Suprapubic skin (tissue), 4 donors: ENCODE results near the gene SLC22A23.

Experiments used
- CTCF ChIP-seq, 2 donors: fragments of 200-600 bp in 1 of 2; fragments of 450-650 bp in 1 of 2; sonication (generic) in 1 of 2; IDR thresholded peaks; one replicate each; pipeline ENCODE4 v1.5.1; 2016 to 2019; ENCODE audit warnings: antibody characterized with exemption in 2 of 2, mild to moderate bottlenecking in 1 of 2, moderate library complexity in 1 of 2
- EP300 ChIP-seq: sonication (generic); formaldehyde crosslinking; IDR thresholded peaks from one replicate; pipeline ENCODE4 v1.6.1; 2017; ENCODE audit warnings: antibody characterized with exemption
- POLR2A ChIP-seq, 2 donors: fragments of 450-650 bp; IDR thresholded peaks; one replicate each; pipeline ENCODE4 v1.6.1; 2017; ENCODE audit warnings: antibody characterized with exemption in 2 of 2, mild to moderate bottlenecking in 2 of 2, moderate library complexity in 2 of 2
- POLR2AphosphoS5 ChIP-seq, 3 donors: sonication (generic); formaldehyde crosslinking; IDR thresholded peaks; one replicate each; pipeline ENCODE4 v1.6.1; 2017; ENCODE audit warnings: antibody characterized with exemption in 3 of 3

- TF ChIP-seq CTCF (IDR thresholded peaks at IDR 0.05), result no peak
- no peak for TF ChIP-seq POLR2A (IDR thresholded peaks at IDR 0.05)
- no peak for TF ChIP-seq POLR2AphosphoS5 (IDR thresholded peaks at IDR 0.05)
- no peak for TF ChIP-seq EP300
Observed at GRCh38 chr6:3405182-3405518, 51.7 kb downstream of the SLC22A23 start.
